Upper lobe of right lung (tissue), 1 donor: ENCODE measurements around the gene ARMC7. TPM values are rescaled to one million over a fixed set of nuclear protein-coding genes. Genes with fewer than 3 reads are reported as not detected.

ENCODE experiments used
- ATAC-seq: fragments of 200-7000 bp; cut with Tn5 transposase; one replicate; pipeline ENCODE4 v1.9.1; 2020; ENCODE audit warnings: mild to moderate bottlenecking, moderate library complexity
- DNase-seq: peaks from one replicate; pipeline ENCODE4 v3.0.0-alpha.2; 2020
- H3K27ac ChIP-seq: fragments of 200-600 bp; one replicate; pipeline ENCODE4 v1.8.0; 2022
- H3K27me3 ChIP-seq: fragments of 200-600 bp; one replicate; pipeline ENCODE4 v1.8.0; 2022; ENCODE audit warnings: mild to moderate bottlenecking
- H3K36me3 ChIP-seq: fragments of 200-600 bp; one replicate; pipeline ENCODE4 v1.8.0; 2022
- H3K4me1 ChIP-seq: fragments of 200-600 bp; one replicate; pipeline ENCODE4 v1.8.0; 2022
- H3K4me3 ChIP-seq: fragments of 200-600 bp; one replicate; pipeline ENCODE4 v1.8.0; 2022; ENCODE audit warnings: mild to moderate bottlenecking
- H3K9me3 ChIP-seq: fragments of 200-600 bp; one replicate; pipeline ENCODE4 v1.8.0; 2022
- CTCF ChIP-seq: fragments of 200-600 bp; IDR thresholded peaks from one replicate; pipeline ENCODE4 v1.8.0; 2022; ENCODE audit warnings: antibody characterized with exemption
- intact Hi-C: fragments of 100-400 bp; cut with DNase I; formaldehyde crosslinking; loops from one replicate; pipeline ENCODE4 v1.11.0; 2022
- total RNA-seq: library from RNA; stranded (reverse); fragmentation: NEBNext Ultra II Directional; extraction: Animal tissue kit (Norgen Biotek cat#: 25700); gene quantifications from one replicate; pipeline ENCODE4 v1.2.1, GENCODE V29; 2021
- donor health status: DM: no; HTN: yes; CAD: no; lungs with severe emphysema.

ARMC7 gene
- total RNA-seq, 1 donor from 2014 or later = 18.0 TPM

GRCh38 chr17:75079023-75079373 lies 30.8 kb upstream of the ARMC7 start:
- ATAC-seq = no peak
- Histone ChIP-seq H3K4me3 (no peak overlapping the region), H3K27me3 (no peaks in the 10 kb centered on the region), H3K9me3 (no peaks in the 10 kb centered on the region), H3K4me1 (peaks cover 33% of the 10 kb centered on the region), H3K36me3 (no peaks in the 10 kb centered on the region), H3K27ac (peak overlapping the region; percentile 89)
- TF ChIP-seq CTCF = no peak
- intact Hi-C loops = no loop called here
- no peak for DNase-seq

DNA sequence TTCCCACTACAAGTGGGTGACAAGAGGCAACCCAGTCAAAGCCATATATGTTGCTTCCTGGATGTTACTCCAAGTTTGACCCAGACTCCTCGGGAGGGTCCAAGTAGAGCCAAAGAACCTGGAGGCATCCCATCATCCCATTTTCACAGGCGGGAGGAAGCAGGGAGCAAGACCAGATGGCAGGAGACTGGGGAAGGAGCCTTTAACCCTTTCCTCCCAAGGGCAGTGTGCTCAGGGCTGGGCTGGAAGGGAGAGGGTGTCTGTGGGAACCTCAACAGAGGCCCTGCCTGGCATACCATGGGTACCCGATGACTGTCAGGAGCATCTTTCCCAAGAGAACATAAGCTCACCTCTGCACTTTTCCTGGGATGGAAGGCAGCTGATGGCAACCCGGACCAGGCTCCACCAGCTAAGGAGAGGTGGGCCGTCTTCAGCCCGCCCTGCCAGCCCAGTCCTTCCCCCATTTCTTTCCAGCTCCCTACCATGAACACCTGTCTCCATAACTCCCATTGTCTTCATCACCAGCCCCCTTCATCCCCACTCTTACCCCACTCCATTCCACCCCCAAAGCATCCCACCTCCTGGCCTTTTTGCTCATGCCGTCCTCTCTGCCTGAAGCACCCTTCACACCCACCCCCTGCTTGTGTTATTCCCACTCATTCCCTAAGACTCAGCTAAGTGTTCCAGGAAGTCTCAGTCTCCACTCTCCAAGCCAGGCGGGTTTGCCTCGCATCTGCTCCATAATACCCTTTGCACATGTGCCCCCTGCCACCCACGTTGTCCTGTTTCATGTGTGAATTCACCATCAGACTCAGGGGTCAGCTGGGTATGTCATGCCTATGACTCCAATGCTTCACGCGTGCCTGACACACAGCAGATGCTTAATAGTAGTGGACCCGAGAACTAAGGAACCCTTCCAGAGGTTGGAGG lies 27.9 kb upstream of the ARMC7 start:
- intact Hi-C loops = no loop called here
- DNase-seq (no peak), ATAC-seq (no peak)
- no peak for TF ChIP-seq CTCF
- Histone ChIP-seq H3K36me3 (no peaks in the 10 kb centered on the region), H3K4me3 (no peak overlapping the region), H3K27me3 (no peaks in the 10 kb centered on the region), H3K27ac (no peak overlapping the region), H3K4me1 (peaks cover 36% of the 10 kb centered on the region), H3K9me3 (no peaks in the 10 kb centered on the region)

DNA sequence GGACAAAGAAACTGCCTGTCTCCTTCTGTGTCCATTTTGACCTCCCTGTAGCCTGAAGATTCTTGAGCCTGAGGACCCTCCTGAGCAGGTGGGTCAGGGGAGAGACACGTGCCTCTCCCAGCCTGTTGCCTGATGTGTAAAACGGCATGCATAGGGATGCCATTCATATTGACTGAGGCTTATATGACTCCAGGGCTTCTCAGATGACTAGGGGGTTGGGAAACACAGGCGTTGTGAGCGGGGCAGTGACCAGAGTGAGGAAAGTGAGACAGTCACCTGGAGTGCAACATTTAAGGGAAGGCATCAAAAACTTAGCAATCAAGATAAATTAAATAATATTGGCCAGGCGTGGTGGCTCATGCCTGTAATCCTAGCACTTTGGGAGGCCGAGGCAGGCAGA lies 27.1 kb upstream of the ARMC7 start:
- no peak for DNase-seq
- no peak for TF ChIP-seq CTCF
- H3K9me3 ChIP-seq = no peaks in the 10 kb centered on the region
- H3K27ac ChIP-seq = no peak overlapping the region
- no peak overlapping the region for H3K4me3 ChIP-seq
- H3K36me3 ChIP-seq = no peaks in the 10 kb centered on the region
- intact Hi-C loops = no loop called here
- peaks cover 36% of the 10 kb centered on the region for H3K4me1 ChIP-seq
- H3K27me3 ChIP-seq = no peaks in the 10 kb centered on the region
- no peak for ATAC-seq

DNA sequence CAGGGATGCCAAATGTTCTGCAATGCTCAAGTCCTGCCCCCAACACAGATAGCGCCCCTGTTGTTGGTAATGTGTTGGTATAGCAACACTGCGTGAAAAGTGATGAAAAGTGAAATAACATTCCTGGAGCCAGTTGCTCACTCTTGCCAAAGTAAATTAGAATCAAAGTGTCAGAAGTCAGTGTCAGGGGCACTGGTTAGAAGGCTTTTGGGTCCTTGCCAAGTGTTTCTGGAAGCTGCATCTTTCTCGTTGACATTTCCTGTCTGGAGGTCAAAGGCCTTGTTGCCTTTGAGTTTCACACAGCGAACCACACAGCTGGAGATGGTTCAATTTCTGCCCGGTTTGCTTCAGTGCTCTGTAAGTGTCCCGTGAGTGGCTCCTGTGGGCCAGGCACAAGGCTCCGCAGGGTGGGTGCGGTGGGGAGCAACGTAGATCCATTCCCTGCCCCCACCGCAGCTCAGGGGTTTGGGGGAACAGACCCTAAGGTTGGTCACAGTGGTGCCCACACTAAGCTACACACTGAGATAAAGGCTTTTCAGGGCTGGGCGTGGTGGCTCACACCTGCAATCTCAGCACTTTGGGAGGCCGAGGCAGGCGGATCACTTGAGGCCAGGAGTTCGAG lies 25.6 kb upstream of the ARMC7 start:
- Histone ChIP-seq H3K4me3 (no peak overlapping the region), H3K4me1 (peaks cover 29% of the 10 kb centered on the region), H3K27ac (no peak overlapping the region), H3K36me3 (no peaks in the 10 kb centered on the region), H3K27me3 (no peaks in the 10 kb centered on the region), H3K9me3 (no peaks in the 10 kb centered on the region)
- TF ChIP-seq CTCF = no peak
- intact Hi-C loops = no loop called here
- no peak for DNase-seq
- ATAC-seq = no peak

GRCh38 chr17:75086496-75087181 lies 23.1 kb upstream of the ARMC7 start:
- Histone ChIP-seq H3K9me3 (no peaks in the 10 kb centered on the region), H3K4me3 (peak overlapping the region; percentile 69), H3K4me1 (peaks cover 41% of the 10 kb centered on the region), H3K36me3 (no peaks in the 10 kb centered on the region), H3K27ac (peak overlapping the region; percentile 93), H3K27me3 (no peaks in the 10 kb centered on the region)
- TF ChIP-seq CTCF = no peak
- DNase-seq = no peak
- intact Hi-C loops = no loop called here
- no peak for ATAC-seq
